HG03571 (cell line): ENCODE measurements around the gene SNX14.
A peak's percentile ranks its signal among the peaks of the same experiment; 100 is the strongest.

Source experiments
- ATAC-seq: cut with Tn5 transposase; IDR thresholded peaks from one replicate; pipeline ENCODE4 v1.9.1; 2021; ENCODE audit not compliant: unreplicated experiment

Gene SNX14

DNA sequence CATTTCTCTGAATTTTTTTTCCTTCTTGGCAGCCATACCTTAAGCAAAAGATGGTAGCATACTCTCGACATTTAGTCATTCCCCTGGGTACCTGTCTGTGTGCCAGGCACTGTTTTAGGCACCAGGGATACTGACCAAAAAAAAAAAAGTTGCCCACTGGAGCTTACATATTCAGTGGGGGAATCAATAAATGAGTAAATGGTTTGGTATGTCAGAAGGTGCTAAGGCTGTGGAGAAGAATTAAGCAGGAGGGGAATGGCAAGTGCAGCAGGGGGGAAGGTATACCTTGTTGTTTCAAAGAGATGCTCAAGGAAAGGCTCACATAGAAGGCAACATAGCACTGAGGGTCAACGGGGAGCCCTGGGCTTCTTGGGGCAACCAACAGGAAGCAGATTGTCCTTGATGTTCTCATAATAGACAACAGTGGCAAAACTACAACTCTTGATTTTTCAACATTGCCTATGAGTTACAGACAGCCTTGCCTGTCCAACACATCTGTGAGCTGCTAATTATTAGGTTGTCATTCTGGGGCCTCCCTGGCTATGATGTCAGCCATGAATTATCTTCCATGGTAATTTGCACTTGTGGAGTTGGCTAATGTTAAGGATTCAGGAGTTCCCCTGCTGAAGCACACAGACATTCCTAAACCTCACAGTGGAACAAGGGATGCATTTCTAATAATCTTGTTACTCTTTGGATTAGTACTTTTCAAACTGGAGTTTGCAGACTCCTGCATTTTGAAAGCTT is 124.2 kb downstream of the SNX14 start:
- no peak for ATAC-seq

GRCh38 chr6:85468326-85468725 is 125.3 kb downstream of the SNX14 start:
- no peak for ATAC-seq

DNA sequence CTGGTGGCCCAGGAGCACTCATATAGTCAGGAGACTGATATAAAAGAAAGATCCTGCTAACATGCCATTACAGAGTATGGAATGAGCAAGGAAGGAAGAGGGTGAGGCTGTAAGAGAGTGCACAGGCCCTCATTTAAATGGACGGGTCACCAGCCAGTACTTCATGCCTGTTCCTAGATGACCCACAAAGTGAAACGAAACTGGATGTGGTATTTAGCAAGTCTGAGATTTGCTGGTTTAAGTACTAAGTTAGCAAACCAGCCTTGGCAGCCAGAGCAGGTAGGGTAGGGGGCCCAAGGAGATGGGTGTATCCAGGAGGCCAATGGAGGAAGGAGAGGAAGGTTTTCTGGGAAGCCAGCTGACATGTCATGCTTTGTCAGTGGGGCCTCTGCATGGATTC is 127.9 kb downstream of the SNX14 start:
- ATAC-seq = peak; percentile 56

- no peak for ATAC-seq
Observed at GRCh38 chr6:85464722-85465150, 128.9 kb downstream of the SNX14 start.

DNA sequence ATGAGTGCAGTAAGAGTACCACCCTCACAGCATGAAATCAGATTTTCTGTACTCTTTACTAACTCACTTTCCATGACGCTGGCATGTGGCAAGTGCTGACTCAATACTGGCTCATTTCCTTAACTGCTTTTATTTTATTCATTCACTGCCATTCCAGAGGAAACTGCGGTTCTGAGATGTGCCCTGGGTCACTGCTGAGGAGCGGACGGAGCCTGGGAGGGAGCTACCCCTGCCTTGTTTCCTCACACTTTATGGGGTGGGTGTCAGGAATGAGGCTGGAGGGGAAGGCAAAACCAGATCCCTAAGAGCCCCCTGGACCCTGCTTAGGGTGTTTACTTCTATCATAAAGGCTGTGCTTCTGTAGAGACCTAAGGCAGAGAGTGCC is 129.4 kb downstream of the SNX14 start:
- no peak for ATAC-seq

GRCh38 chr6:85463621-85464259 is 129.9 kb downstream of the SNX14 start:
- ATAC-seq = no peak

DNA sequence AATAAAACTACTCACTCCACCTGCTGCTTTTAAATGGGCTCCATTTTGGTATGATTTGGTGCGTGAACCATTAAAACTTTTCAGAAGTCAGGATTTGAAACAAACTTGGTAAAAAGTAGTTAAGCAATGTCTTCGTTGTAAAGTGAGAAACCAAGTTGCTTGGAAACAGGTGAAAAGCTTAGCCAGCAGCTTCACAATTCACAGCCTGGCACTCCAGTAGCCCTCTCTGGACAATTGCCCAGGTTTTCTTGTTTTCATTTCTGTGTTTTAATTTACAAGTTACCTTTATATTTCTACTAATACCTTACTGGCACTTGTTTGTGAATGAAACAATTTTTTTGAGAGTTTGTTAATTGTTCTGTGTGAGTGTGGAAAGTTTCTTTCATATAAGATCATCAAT is 131.0 kb downstream of the SNX14 start:
- ATAC-seq = no peak

GRCh38 chr6:85461798-85462170 is 131.9 kb downstream of the SNX14 start:
- ATAC-seq = no peak

DNA sequence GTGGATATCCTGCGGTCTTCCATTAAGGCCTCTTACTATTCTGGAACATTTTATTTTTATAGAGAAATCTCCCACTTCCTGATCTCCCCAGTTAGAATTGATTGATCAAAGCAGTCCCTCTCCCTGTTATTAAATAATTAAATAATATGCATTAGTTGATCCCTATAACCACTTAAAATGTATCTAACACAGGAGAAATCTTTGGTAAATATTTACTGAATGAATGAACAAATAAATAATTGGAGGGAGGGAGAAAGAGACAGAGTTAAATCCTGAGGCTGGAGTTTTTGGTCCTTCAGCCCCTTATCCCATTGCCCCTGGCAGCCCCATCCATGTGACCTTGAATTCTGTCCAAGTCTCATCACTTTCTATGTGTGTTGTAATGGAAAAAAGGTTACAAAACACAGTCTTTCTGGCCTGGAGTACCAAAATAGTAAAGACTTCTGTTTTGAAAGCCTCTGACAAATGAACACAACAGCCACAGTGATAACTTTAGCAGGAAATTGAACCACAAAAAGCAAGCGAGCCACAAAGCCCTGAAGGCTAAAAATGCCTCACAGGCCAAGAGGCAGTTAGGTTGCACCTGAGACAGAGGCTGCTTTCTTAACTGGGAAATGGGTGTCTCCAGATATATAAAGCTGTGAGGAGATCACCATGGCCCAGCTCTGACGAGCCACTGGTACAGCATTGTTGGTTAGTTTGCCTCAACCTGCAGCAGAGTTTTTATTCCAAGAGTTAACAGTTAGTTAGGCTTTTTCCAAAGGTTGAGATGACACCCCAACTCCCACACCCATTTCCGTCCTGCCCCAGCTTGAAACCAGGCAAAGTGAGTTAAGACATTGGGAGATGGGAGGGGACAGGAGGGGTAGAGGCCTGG is 132.5 kb downstream of the SNX14 start:
- ATAC-seq = peak; percentile 74

- no peak for ATAC-seq
Observed at GRCh38 chr6:85460154-85460920, 133.3 kb downstream of the SNX14 start.

DNA sequence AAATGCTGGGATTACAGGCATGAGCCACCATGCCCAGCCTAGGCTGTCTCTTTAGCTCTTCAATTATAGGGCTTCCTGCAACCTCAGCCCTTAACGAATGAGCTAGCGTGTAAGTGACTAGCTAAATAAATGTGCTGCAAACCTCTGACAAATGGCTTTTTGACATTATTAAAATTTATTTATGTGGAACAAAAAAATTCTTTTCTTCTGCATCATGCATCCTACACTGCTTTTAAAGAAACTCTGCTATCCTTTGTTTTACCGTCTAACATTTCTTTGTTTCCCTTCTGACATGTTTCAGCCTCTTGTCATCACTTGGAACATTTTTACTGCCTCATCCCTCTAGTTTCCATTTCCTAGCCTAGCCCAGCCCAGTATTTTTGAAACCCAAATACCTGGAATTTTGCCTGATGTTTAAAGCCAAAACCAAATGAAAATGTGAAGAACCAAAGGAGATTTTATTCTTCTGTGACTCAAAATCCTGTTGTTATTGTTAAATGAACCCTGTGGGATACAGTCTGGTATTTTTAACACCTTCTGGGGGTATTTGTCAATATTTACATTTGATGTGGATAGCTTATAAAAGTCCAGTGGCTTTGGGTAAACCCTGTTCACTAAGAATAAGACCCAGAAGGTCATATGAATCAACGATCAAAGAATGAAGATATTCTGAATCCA is 134.3 kb downstream of the SNX14 start:
- ATAC-seq = no peak

GRCh38 chr6:85458782-85459181 is 134.9 kb downstream of the SNX14 start:
- ATAC-seq = no peak

DNA sequence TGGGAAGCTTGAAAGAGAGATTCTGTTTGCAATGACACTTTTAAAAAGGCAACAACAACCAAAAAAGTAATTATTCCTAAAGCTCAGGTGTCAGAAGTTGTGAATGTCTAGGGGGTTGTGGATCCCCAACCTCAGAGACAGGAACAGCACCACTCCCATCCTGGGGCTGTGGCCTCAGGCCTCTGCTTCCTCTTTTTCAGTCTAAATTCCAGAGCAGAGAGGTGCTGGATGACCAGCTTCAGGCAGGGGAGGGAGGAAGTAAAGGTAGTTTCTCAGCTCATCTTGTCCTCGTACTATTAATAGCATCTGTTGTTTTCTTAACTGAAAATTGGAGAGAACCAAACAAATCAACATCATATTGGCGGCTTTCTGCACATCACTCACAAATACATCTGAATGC is 135.5 kb downstream of the SNX14 start:
- no peak for ATAC-seq

DNA sequence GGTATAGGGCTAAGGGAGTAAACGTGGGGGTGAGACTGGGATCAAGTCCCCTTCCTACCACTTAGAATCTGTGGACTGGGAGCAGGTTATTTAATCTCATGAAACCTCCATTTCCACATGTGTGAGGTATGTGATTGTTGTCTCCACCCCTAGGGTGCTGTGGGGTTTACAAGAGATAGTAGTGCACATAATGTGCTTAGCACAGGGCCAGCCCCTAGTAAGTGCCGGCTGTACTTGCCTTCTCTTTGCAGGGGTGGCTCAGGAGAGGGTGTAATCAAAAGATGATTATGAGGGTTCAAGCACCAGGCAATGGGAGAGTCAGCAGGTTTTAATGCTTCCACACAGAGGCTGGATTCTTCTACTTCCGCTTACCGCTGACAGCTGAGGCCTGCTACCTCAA is 136.9 kb downstream of the SNX14 start:
- no peak for ATAC-seq
